GM04504 (cell line): Measurements from ENCODE around the gene ATXN2.
A peak's percentile ranks its signal among the peaks of the same experiment; 100 is the strongest.
"Not testable (repeated sequence)": the region's sequence is repeated elsewhere in the genome, so short reads cannot be mapped to it uniquely, and the experiment has no call there.

Experiments used
- DNase-seq: peaks from one replicate; pipeline ENCODE4 v3.0.0-alpha.2; 2012; ENCODE audit warnings: low read depth

The ATXN2 gene

DNA sequence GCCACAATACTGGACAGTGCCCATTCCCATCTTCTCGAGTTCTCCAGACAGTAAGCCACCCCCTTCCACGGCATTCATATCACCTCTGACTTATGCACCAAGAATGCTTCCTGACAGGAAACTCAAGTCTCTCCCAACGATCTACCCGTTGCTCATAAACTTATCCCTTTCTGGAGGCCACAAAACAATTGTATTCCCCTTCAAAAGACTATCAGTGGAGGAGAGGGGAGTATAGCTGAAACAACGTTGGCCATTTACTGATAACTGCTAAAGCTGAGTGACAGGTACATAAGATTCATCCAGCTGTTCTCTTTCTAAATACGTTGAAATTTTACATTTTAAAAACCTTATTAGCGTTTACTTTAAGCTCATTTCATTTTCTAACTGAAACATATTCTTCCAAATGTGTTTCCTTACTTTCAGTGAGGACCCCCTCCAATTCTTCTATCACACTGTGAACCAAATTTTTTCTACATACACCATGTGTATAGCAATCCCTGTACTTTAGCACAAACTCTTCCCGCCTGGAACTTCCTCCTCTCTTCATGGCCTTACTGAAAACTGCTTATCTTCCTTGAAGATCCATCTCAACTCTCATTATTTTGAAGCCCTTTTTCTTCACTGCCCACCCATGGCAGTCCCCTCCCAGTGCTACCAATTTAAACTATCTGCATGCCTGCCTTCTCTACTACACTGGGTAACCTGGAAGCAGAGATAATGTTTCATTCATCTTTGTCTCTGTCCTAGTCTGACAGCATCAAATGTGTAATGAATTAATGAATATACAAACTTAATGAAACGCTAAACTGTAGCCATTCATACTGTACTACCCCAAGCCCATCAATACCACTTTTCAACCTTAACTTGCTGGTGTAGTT lies 28.8 kb downstream of the ATXN2 start:
- DNase-seq: peak; percentile 55

DNA sequence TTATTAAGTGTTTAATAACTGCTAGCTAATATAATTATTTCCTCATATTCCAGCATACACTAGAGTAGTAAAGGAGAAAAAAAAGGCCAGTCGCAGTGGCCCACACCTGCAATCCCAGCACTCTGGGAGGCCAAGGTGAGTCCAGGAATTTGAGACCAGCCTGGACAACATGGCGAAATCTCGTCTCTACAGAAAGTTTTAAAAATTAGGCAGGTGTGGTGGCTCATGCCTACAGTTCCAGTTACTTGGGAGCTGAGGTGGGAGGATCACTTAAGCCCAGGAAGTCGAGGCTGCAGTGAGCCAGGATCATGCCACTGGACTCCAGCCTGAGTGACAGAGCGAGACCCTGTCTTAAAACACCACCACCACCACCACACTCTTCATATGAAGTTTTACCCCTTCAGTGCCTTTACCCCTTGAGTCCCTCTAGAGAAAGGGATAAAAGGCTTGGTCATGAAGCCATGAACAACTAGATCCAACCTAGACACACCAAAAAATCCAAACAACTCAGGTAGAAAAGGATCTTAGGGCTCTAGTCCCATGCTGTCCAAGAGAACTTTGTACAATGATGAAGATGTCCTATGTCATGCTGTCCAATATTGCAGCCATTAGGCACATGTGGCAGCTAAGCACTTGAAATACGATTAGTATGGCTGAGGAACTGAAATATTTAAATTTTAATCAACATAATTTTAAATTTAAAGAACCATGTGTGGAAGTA lies 29.6 kb downstream of the ATXN2 start:
- no peak for DNase-seq

DNA sequence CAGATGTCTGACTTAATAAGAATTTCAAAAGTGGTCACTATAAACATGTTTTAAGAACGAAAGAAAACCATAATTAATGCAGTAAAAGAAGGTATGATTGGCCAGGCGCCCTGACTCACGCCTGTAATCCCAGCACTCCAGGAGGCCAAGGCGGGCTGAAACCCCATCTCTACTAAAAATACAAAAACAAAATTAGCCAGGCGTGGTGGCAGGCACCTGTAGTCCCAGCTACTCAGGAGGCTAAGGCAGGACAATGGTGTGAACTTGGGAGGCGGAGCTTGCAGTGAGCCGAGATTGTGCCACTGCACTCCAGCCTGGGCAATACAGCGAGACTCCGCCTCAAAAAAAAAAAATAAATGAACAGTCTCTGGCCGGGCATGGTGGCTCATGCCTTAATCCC lies 38.3 kb downstream of the ATXN2 start:
- not testable (repeated sequence) for DNase-seq

DNA sequence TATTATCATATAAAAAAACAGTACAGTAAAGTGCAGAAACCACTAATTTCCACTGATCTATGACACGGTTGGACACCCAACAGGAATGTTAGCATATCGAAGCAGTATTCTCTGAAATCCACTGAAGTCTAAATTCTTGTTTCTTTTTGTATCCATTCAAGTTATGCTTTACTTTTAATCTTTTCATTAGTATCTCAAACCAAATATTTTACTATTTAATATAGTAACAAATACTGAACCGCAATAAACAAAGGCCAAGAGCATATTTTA lies 41.1 kb downstream of the ATXN2 start:
- no peak for DNase-seq

DNA sequence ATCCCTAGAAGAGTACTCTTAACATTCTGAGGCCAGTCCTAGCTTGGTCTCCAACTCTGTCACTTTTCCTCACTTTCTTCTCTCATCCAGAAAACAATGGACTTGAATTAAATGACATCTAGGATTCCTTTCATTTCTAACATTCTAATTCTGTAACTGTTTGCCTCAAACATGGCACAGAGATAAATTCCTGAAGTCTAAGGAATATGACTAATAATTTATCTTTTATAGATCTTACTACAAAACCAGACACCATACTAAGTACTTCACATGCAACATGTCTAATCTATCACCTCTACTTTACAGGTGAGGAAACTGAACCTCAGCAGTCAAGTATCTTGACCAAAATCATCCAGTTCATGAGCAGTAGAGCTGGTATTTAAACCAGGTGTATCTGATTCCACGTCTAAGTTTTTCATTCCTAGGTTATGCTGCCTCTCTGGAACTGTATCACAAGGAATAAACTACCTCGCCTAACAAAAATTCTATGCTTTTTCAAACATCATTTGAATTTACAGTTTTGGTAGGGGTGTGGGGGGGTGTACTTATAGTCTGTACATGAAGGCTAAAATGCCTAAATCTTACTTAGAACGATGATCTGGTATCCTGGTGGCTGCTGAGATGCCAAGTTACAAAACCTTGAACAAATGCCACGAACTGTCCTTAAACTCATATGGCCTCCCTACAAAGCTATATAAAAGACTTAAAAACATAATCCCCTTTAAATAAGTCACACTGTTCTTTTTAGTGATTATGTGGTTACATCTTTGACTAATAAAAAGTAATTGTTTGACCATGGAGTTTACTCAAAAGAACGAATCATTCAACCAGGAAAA lies 41.6 kb downstream of the ATXN2 start:
- peak; percentile 14 for DNase-seq

DNA sequence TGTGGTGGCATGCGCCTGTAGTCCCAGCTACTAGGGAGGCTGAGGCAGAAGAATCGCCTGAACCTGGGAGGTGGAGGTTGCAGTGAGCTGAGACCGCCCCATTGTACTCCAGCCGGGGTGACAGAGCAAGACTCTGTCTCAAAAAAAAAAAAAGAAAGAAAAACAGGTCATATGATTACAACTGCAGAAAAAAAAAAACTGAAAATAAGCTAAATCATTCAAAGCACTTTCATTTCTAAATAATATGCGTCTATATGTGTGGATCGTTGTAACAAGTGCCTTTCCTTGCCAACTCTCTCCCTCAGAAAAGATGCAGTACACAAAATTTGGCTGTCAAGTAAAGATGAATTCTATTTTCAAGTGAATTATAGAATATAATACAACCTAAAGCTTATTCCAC lies 42.4 kb downstream of the ATXN2 start:
- DNase-seq: no peak

DNA sequence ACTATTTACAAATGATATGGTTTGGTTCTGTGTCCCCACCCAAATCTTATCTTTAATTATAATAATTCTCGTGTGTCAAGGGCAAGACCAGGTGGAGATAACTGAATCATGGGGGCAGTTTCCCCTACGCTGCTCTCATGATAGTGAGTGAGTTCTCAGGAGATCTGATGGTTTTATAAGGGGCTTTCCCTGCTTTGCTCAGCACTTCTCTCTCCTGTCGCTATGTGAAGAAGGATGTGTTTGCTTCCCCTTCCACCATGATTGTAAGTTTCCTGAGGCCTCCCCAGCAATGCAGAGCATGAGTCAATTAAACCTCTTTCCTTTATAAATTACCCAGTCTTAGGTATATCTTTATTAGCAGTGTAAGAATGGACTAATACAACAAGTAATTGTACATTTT lies 43.8 kb downstream of the ATXN2 start:
- not testable (repeated sequence) for DNase-seq

DNA sequence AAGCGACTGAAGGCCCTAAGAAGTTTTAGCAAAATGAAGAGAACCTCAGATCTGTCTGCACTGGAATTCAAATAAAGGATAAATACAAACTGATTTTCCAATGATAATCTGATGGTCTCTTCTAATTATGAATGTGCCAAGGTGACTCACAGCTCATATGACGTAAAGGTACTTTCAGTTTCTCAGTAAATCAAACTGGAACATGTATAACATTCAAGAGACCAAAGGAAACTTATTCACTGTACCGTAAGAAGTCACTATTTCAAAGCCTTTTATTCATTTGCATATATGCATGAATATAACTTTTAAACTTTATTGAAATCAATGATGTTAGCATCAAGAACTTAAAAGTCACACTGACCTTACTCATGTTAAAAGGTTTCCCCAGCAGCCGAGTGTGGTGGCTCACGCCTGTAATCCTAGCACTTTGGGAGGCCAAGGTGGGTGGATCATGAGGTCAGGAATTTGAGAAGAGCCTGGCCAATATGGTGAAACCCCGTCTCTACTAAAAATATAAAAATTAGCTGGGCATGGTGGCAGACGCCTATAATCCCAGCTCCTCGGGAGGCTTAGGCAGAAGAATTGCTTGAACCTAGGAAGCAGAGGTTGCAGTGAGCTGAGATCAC lies 52.2 kb downstream of the ATXN2 start:
- DNase-seq: no peak

DNA sequence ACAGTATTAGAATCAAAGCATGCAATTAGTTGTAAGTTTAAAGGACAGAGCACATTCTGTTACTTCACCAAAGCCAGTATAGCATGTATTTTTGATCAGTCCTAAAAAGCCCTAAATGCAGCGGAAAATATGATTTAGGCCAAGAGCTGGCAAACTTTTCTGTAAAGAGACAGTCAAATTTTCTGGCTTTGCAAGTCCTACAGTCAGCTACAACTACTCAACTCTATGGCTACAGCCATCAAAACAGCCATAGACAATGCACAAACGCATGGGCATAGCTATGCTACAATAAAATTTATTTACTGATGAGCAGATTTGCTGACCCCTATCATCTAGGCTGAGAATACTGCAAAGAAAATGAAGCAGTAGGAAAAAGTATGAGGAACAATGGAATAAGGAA lies 52.9 kb downstream of the ATXN2 start:
- no peak for DNase-seq

DNA sequence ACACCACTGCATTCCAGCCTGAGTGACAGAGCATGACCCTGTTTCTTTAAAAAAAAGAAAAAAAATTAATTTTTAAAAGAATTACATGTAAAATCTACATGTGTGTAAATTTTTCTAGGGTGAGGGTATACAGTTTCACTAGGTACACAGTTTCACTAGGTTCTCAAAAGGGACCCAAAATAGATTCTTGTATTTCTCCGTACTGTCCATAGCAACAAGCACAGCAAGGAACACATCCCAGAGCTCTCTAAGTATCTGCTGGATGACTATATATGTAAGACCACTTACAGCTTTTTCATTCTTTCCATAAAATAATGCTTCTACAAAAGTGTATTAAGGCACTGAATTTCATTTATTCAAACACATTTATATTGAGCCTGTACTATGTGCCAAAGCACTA lies 55.1 kb downstream of the ATXN2 start:
- no peak for DNase-seq

DNA sequence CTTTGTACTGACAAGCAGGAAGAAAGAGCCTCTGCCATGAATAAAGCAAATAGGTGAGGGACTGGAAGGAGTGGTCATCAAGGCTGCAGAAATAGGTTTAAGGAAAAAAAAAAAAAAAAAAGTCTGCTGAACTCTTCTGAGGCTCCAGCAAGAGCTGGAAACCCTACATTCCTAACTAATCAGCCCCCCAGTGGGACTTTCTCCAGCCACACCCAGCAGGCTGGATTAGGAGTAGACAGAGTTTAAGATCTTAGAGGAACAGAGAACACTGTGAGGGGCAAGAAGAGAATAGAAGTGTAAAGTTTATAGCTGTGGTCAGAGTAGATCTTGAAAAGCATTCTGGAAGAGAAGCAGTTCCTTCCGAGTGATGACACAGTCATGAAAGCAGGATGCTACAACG lies 66.4 kb downstream of the ATXN2 start:
- no peak for DNase-seq

DNA sequence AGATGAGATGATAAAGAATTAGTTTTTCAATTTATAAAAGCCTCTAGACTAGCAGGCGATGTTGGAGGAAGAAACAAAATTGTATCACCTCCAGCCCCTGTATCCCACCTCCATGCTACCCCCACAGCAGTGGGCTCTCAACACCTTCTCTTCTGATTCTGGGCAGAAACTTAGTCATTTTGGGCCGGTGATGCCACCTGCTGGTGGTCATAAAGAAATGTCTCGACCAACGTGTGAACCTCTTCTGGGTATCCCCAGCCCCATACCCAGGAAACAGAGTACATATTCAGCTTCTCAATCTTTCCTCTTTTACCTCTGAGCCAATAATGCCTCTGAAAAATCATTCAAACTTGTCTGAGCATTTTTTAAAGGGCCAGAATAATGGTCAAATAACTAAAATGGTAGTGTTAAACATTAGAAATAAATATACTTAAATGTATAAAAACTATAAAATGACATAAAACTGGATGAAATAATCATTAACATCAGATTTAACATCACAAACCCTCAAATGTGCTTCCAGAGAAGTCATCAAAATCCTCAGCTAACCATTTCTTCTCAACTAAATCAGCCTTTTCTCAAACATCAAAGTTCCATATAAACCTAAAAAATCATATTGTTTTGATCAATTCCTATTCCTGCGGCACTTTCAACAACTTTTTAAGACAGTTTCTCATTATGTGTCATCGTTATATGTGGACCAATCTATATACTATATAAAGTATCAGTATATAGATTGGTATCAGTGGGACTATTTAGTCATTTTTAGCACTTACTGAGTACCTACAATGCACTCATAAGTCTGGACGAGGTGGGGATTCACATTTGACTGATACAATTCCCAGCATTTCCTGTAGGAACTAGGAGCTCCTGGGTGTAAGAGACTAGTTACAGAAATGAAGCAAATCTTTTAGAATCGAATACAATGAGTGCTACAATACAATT lies 69.4 kb downstream of the ATXN2 start:
- DNase-seq: peak; percentile 28

DNA sequence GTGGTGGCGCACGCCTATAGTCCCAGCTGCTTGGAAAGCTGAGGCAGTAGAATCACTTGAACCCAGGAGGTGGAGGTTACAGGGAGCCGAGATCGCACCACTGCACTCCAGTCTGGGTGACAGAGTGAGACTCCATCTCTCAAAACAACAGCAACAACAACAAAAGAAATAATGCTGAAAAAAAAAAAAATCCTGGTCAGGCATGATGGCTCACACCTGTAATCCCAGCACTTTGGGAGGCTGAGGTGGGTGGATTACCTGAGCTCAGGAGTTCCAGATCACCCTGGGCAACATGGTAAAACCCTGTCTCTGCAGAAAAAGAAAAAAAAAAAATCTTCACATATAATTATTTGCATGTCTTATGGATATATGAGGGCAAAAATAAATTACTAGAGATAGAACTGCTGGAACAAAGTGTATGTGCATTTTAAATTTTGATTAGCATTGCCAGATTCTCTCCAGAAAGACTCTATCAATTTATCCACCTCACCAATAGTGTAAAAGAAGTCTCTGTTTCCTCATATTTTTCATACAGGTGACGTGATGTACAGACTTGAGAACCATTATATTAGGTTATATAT lies 75.4 kb downstream of the ATXN2 start:
- no peak for DNase-seq

DNA sequence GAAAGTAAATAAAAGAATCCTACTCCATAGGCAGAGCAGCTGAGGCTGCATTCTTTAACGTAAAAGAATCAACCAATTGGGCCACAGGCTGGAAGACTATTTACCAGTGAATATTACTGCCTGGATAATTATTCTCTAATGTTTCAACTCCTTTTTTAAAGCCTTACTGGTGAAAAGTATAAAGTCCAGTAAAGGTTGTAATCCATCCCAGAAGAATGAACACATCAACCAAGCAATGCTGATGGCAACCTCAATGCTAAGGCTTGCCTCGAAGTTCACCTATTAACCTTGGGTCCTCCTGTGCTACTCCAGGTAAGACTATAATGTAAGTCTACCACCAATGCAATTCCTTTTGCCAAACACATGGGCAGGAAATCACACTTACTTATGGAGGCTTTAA lies 77.3 kb downstream of the ATXN2 start:
- DNase-seq: no peak

DNA sequence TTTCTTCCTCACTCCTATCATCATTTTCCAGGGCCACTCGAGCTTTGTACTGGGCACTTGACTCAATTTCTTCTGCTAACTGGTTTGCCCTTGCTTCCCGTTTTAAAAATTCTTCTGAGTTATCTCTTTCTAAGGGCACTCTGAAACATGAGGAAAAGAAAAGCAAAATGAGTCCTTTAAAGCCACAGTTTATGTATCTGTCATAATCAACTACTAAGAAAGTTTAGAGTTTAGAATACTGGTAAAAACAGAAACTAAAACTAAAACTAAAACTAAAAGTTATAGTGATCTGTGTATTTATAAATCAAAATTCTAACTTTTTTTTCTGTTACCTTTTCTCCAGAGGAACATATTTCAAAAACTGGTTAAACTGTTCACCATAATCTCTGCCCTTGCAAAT lies 79.2 kb downstream of the ATXN2 start:
- DNase-seq: no peak

DNA sequence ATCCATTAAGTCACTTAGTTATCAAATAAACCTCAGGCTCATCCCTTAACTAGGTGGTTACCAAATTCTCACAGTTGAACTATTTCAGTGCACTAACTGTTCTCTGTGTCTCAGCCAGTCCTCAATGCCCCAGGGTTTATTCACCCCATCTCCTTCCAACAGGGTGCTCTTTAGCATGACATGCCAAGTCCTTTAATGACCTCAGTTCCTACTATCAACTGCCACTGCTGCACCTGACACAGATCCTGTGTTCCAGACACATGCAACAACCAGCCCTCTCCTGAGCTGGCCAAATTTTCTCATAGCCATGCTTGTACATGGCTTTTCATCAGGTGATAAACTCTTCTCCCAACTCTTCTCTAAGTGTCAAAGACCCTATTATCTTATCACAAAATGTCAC lies 80.0 kb downstream of the ATXN2 start:
- DNase-seq: no peak

DNA sequence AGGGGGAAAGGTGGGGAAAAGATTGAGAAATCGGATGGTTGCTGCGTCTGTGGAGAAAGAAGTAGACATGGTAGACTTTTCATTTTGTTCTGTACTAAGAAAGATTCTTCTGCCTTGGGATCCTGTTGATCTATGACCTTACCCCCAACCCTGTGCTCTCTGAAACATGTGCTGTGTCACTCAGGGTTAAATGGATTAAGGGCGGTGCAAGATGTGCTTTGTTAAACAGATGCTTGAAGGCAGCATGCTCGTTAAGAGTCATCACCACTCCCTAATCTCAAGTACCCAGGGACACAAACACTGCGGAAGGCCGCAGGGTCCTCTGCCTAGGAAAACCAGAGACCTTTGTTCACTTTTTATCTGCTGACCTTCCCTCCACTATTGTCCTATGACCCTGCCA lies 91.4 kb downstream of the ATXN2 start:
- not testable (repeated sequence) for DNase-seq

DNA sequence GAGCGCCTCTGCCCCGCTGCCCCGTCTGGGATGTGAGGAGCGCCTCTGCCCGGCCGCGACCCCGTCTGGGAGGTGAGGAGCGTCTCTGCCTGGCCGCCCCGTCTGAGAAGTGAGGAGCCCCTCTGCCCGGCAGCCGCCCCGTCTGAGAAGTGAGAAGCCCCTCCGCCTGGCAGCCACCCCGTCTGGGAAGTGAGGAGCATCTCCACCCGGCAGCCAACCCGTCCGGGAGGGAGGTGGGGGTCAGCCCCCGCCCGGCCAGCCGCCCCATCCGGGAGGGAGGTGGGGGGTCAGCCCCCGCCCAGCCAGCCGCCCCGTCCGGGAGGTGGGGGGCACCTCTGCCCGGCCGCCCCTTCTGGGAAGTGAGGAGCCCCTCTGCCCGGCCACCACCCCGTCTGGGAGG lies 91.9 kb downstream of the ATXN2 start:
- not testable (repeated sequence) for DNase-seq

DNA sequence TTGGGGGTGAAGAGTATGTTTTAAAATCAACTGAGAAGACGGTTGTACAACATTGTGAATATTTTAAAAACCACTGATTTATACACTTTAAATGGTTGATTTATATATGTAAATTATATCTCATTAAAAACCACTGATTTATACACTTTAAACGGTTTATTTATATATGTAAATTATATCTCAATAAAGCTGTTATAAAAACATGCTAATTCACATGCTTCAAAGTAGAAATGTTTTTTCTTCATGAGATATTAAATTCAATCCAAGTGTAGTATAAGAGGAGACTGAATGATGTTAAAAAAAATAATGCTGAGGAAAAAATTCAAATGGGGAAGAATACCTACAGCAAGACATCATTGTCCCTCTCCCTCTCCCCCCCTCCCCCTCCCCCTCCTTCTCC lies 92.9 kb downstream of the ATXN2 start:
- no peak for DNase-seq

DNA sequence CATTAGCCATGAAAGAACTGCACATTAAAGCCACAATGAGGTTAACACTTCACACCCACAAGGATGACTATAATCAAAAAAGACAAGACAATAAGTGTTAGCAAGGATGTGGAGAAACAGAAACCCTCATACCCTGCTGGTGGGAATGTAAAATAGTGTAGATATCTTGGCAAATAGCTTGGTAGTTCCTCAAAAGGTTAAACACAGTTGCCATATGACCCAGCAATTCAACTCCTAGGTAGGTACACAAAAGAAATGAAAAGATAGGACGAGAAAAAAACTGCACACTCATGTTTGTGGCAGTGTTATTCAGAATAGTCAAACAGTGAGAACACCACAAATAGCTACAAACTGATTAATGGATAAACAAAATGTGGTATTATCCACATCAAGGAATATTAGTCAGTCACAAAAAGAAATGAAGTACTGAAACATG lies 93.5 kb downstream of the ATXN2 start:
- DNase-seq: no peak

DNA sequence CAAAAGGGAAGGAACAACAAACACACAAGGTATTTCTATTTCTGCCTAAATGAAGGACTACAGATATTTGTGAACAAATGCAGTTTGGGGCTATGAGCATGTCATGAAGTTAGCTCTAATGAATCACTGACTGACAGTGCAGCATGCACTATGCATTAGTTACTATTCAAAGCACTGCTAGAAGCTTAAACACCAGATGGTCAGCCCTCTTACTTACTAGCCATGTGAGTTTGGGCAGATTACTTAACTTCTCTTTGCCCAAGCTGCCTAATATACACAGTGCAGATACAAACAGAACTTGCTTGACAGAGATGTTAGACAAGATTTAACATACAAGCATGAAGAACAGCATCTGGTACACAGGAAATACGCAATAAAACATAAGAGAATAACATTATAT lies 96.0 kb downstream of the ATXN2 start:
- DNase-seq: no peak
